ENCODE results near the gene BMPR1B.

The BMPR1B gene

DNA sequence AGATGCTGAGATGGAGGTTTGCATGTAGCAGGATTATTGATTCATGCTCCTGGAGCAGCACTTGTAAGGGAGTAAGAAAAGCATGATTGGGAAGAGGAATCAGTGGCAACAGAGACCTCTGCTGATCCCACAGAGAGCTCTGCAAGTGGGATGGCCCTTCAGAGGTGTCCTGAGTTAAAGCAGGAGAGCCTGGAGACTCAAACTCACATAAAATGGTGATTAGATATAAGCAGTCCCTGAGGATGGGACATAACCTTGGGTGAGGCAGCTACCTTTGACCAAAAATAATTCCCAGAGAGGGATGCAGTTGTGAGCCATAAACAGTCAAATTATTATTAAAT is 25.4 kb upstream of the BMPR1B start:
- H3K36me3 ChIP-seq = no peaks in the 10 kb centered on the region
- DNase-seq = no peak
- no peak overlapping the region for H3K4me3 ChIP-seq (ENCODE audit: low read depth, low read length)
- TF ChIP-seq, protein P1, sequence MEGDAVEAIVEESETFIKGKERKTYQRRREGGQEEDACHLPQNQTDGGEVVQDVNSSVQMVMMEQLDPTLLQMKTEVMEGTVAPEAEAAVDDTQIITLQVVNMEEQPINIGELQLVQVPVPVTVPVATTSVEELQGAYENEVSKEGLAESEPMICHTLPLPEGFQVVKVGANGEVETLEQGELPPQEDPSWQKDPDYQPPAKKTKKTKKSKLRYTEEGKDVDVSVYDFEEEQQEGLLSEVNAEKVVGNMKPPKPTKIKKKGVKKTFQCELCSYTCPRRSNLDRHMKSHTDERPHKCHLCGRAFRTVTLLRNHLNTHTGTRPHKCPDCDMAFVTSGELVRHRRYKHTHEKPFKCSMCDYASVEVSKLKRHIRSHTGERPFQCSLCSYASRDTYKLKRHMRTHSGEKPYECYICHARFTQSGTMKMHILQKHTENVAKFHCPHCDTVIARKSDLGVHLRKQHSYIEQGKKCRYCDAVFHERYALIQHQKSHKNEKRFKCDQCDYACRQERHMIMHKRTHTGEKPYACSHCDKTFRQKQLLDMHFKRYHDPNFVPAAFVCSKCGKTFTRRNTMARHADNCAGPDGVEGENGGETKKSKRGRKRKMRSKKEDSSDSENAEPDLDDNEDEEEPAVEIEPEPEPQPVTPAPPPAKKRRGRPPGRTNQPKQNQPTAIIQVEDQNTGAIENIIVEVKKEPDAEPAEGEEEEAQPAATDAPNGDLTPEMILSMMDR (IDR thresholded peaks at IDR 0.05; ENCODE audit: low read depth, low read length) = no peak
- no peak overlapping the region for H3K27ac ChIP-seq
- no peaks in the 10 kb centered on the region for H3K9me3 ChIP-seq (ENCODE audit: severe bottlenecking)
- H3K27me3 ChIP-seq (ENCODE audit: insufficient read depth, low read depth, severe bottlenecking) = no peaks in the 10 kb centered on the region

DNA sequence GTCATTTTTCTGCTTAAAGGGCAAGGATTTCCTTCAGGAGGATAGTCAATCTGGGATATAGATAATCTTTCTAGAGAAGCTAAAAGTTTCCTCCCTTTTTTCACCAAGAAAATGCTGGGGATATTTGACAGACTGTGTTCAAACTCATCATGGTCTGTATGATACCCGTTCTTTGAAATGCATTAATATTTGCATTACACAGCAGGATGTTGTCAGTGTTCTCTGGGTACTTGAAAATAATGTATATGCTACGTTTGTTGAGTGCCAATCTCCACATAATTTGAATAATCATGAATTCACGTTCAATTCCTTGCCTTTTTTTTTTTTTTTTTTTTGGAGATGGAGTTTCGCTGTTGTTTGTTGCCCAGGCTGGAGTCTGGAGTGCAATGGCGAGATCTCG is 18.0 kb upstream of the BMPR1B start:
- H3K4me3 ChIP-seq (ENCODE audit: low read depth, low read length) = no peak overlapping the region
- no peak for DNase-seq
- H3K9me3 ChIP-seq (ENCODE audit: severe bottlenecking) = no peaks in the 10 kb centered on the region
- TF ChIP-seq, protein P1 (IDR thresholded peaks at IDR 0.05; ENCODE audit: low read depth, low read length) = no peak
- H3K27me3 ChIP-seq (ENCODE audit: insufficient read depth, low read depth, severe bottlenecking) = no peaks in the 10 kb centered on the region
- H3K36me3 ChIP-seq = no peaks in the 10 kb centered on the region
- H3K27ac ChIP-seq = no peak overlapping the region

DNA sequence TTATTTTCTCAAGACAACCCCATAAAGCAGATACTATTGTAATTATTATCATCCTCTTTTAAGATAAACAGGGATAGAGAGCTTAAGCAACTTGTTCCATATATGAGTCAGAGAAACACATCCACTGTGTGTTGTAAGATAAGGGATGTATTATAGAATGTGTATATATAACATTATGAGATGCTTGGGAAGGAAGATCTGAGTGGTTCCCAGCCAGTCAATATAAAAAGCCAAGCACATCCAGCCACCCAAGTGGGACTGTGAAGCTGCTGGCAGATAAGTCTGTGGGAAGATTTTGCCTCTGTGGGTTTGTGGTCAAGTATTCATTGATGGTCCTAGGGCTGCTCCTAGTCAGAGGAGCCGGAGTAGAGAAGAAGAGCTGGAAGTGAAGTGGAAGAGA is 16.5 kb upstream of the BMPR1B start:
- Histone ChIP-seq H3K4me3 (ENCODE audit: low read depth, low read length) (no peak overlapping the region), H3K36me3 (no peaks in the 10 kb centered on the region), H3K9me3 (ENCODE audit: severe bottlenecking) (no peaks in the 10 kb centered on the region), H3K27ac (no peak overlapping the region), H3K27me3 (ENCODE audit: insufficient read depth, low read depth, severe bottlenecking) (no peaks in the 10 kb centered on the region)
- TF ChIP-seq, protein P1 (IDR thresholded peaks at IDR 0.05; ENCODE audit: low read depth, low read length) = no peak
- DNase-seq = no peak

DNA sequence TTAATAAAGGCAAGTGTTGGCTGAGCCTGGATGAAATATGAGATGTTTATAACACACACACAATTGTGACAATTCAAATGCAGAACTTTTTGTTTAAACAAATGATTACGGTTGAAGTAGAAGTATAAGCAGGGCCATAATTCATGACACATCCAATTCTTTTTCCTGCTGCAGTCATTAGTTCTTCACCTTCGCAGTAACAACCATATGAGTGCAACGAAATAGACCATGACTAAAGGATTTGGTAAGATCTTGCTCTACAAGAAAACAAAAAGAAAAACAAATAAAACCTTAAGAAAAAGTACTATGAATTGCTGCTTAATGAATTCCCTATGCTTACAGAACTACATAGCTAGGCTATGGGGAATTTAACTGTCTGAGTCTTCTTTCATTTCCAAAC is 13.9 kb upstream of the BMPR1B start:
- Histone ChIP-seq H3K9me3 (ENCODE audit: severe bottlenecking) (no peaks in the 10 kb centered on the region), H3K27me3 (ENCODE audit: insufficient read depth, low read depth, severe bottlenecking) (no peaks in the 10 kb centered on the region), H3K27ac (no peak overlapping the region), H3K36me3 (no peaks in the 10 kb centered on the region), H3K4me3 (ENCODE audit: low read depth, low read length) (no peak overlapping the region)
- TF ChIP-seq, protein P1 (IDR thresholded peaks at IDR 0.05; ENCODE audit: low read depth, low read length) = no peak
- no peak for DNase-seq

DNA sequence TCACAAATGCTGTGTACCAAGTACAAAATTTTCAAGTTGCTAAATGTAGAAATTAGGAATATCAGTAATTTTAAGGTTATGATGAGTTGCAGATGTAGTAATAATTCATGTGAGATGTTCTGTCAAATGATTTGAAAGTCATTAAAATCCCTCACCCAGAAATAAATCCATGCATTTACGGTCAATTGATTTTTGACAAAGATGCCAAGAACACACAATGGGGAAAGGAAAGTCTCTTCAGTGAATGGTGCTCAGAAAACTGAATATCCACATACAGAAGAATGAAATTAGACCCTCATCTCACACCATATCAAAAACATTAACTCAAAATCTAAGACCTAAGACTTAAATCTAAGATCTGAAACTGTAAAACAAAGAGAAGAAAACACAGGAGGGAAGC is 12.9 kb upstream of the BMPR1B start:
- TF ChIP-seq, protein P1 (IDR thresholded peaks at IDR 0.05; ENCODE audit: low read depth, low read length) = no peak
- Histone ChIP-seq H3K36me3 (no peaks in the 10 kb centered on the region), H3K27me3 (ENCODE audit: insufficient read depth, low read depth, severe bottlenecking) (no peaks in the 10 kb centered on the region), H3K27ac (no peak overlapping the region), H3K9me3 (ENCODE audit: severe bottlenecking) (no peaks in the 10 kb centered on the region), H3K4me3 (ENCODE audit: low read depth, low read length) (no peak overlapping the region)
- DNase-seq = no peak

DNA sequence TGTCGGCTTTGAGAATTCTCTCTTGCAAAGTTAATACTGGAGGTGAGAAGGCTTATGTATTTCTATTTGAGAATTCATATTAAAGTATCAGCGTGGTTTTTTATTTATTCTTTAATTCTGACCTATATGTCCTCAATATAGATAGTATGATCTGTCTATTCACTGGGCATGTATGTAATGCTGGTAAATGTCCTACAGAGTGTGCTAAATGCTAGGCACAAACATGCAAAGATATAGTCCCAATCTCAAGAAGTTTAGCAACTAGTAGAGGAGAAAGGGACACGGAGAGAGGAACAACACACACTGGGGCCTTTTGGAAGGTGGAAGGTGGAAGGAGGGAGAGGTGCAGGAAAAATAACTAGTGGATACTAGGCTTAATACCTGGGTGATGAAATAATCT is 11.0 kb upstream of the BMPR1B start:
- H3K27me3 ChIP-seq (ENCODE audit: insufficient read depth, low read depth, severe bottlenecking) = no peaks in the 10 kb centered on the region
- no peak overlapping the region for H3K4me3 ChIP-seq (ENCODE audit: low read depth, low read length)
- DNase-seq = no peak
- TF ChIP-seq, protein P1 (IDR thresholded peaks at IDR 0.05; ENCODE audit: low read depth, low read length) = peak; percentile 40; the same call in 1 of the 2 replicates
- H3K27ac ChIP-seq = no peak overlapping the region
- no peaks in the 10 kb centered on the region for H3K9me3 ChIP-seq (ENCODE audit: severe bottlenecking)
- no peaks in the 10 kb centered on the region for H3K36me3 ChIP-seq

Measured in WERI-Rb-1 (cell line).